Uterus (tissue), 2 donors: Measurements from ENCODE around the gene SDC3.

Source experiments
- CTCF ChIP-seq, 4 experiments: fragments of 200-600 bp in 2 of 4; fragments of 450-650 bp in 2 of 4; sonication (generic) in 2 of 4; IDR thresholded peaks; one replicate each; pipeline ENCODE4 v1.5.1; 2016 to 2019; ENCODE audit warnings: antibody characterized with exemption in 4 of 4, mild to moderate bottlenecking in 2 of 4, moderate library complexity in 1 of 4
- POLR2A ChIP-seq, 2 donors: fragments of 450-650 bp; IDR thresholded peaks; one replicate each; pipeline ENCODE4 v1.6.1; 2016; ENCODE audit warnings: antibody characterized with exemption in 2 of 2, mild to moderate bottlenecking in 1 of 2, moderate library complexity in 1 of 2

- TF ChIP-seq CTCF (IDR thresholded peaks at IDR 0.05) (no peak), POLR2A (IDR thresholded peaks at IDR 0.05) (no peak)
Observed at GRCh38 chr1:30870035-30870434, 38.5 kb downstream of the SDC3 start.
